Peyer's patch (tissue), 4 donors: Measurements from ENCODE around the gene NUDT16L1.
A peak's percentile ranks its signal among the peaks of the same experiment; 100 is the strongest.

Experiments
- POLR2A ChIP-seq, 2 donors: fragments of 450-650 bp; IDR thresholded peaks; one replicate each; pipeline ENCODE4 v1.5.1; 2017; ENCODE audit warnings: antibody characterized with exemption in 2 of 2, mild to moderate bottlenecking in 2 of 2, moderate library complexity in 2 of 2
- TF ChIP-seq, protein P1 (sequence below), 6 experiments: fragments of 450-650 bp in 4 of 6; fragments of 200-600 bp in 2 of 6; sonication (generic) in 1 of 6; IDR thresholded peaks; one replicate each; pipeline ENCODE4 v1.5.1; 2017 to 2019; ENCODE audit warnings: antibody characterized with exemption in 6 of 6, mild to moderate bottlenecking in 3 of 6, moderate library complexity in 1 of 6

DNA sequence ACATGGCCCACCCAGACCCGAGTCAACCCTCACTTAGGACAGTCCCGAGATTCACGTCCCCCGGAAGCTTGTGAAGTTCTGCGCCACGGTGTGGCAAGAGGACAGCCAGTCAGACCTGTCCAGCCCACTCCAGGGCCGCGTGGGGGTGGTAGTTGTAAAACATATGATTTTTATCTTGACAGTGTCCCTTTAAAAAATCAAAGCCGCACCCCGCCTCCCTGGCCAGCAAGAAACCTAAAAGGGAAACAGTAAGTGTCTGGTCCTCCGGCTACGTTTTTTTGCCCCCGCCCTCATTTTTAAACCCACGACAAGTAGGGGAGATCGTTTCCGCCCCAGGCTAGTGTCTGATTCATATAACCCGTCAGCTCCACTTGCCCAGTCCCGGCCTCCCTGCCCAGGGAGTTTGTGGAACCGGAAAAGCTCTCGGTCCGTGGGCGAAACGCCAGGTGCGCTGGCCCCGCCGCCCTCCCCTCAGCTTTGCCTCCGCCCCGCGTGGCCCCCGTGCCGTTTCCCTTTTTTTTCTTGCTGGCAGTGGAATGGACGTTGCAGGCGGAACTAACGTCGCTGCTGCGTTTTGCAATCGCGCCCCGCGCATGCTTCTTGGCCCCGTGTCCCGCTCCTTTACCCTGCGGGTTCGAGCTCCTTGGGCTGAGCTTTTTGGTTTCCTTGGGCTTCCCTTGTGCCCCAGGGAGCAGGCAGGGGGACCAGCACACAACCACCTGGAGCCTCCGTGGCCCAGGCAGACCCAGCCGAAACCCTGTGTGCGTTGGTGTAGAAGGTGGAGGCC lies 13.3 kb upstream of the NUDT16L1 start:
- TF ChIP-seq, protein P1, sequence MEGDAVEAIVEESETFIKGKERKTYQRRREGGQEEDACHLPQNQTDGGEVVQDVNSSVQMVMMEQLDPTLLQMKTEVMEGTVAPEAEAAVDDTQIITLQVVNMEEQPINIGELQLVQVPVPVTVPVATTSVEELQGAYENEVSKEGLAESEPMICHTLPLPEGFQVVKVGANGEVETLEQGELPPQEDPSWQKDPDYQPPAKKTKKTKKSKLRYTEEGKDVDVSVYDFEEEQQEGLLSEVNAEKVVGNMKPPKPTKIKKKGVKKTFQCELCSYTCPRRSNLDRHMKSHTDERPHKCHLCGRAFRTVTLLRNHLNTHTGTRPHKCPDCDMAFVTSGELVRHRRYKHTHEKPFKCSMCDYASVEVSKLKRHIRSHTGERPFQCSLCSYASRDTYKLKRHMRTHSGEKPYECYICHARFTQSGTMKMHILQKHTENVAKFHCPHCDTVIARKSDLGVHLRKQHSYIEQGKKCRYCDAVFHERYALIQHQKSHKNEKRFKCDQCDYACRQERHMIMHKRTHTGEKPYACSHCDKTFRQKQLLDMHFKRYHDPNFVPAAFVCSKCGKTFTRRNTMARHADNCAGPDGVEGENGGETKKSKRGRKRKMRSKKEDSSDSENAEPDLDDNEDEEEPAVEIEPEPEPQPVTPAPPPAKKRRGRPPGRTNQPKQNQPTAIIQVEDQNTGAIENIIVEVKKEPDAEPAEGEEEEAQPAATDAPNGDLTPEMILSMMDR (IDR thresholded peaks at IDR 0.05) = no peak
- TF ChIP-seq POLR2A (IDR thresholded peaks at IDR 0.05) = peak in 1 of 2 donors; percentile 4
